Adrenal gland (tissue), 12 donors: Measurements from ENCODE around the gene LRP8. TPM values are rescaled to one million over a fixed set of nuclear protein-coding genes. Genes with fewer than 3 reads are reported as not detected.

Experiments
- DNase-seq, 7 donors: peaks; one replicate each; pipeline ENCODE4 v3.0.0-alpha.2; 2019 to 2020
- H3K27ac ChIP-seq, 5 donors: fragments of 200-600 bp; sonication (generic) in 4 of 5; 1 replicate in 3 of 5; 2 replicates in 2 of 5; pipeline versions ENCODE4 v1.5.1 to v1.8.0; 2016 to 2020; ENCODE audit warnings: mild to moderate bottlenecking in 1 of 5
- H3K27me3 ChIP-seq: fragments of 200-600 bp; 2 replicates; pipeline ENCODE4 v1.8.0; 2021
- H3K36me3 ChIP-seq, 2 donors: fragments of 200-600 bp; replicated peaks in 1 of 2; 1 replicate in 1 of 2; 2 replicates in 1 of 2; pipeline versions ENCODE4 v1.5.1 to v1.8.0; 2018 to 2022
- H3K4me1 ChIP-seq, 2 donors: fragments of 200-600 bp; replicated peaks in 1 of 2; 1 replicate in 1 of 2; 2 replicates in 1 of 2; pipeline versions ENCODE4 v1.5.1 to v1.8.0; 2018 to 2021
- H3K4me3 ChIP-seq, 4 donors: fragments of 200-600 bp; sonication (generic) in 3 of 4; one replicate each; pipeline ENCODE4 v1.5.1; 2016 to 2018
- H3K9me3 ChIP-seq, 3 donors: fragments of 200-600 bp; sonication (generic) in 1 of 3; replicated peaks in 1 of 3; 1 replicate in 2 of 3; 2 replicates in 1 of 3; pipeline versions ENCODE4 v1.5.1 to v1.8.0; 2016 to 2021
- CTCF ChIP-seq, 6 experiments: fragments of 450-650 bp in 4 of 6; fragments of 200-600 bp in 2 of 6; sonication (generic) in 1 of 6; IDR thresholded peaks; 1 replicate in 5 of 6; 2 replicates in 1 of 6; pipeline versions ENCODE4 v1.5.1 to v1.8.0; 2016 to 2021; ENCODE audit warnings: antibody characterized with exemption in 6 of 6, mild to moderate bottlenecking in 2 of 6, moderate library complexity in 1 of 6
- POLR2A ChIP-seq, 2 donors: fragments of 450-650 bp; IDR thresholded peaks; one replicate each; pipeline ENCODE4 v1.6.1; 2017; ENCODE audit warnings: antibody characterized with exemption in 2 of 2, mild to moderate bottlenecking in 2 of 2, moderate library complexity in 1 of 2
- WGBS, 4 donors: extraction: QIAGEN DNeasy Blood & Tissue Kit in 2 of 4; methylation state at CpG; one replicate each; pipeline versions ENCODE4 v1.1.5 to v1.1.7; 2013 to 2017; 5-methylcytosine and 5-hydroxymethylcytosine counted together
- intact Hi-C, 2 donors: fragments of 100-400 bp; cut with DNase I; formaldehyde crosslinking; loops; one replicate each; pipeline versions ENCODE4 v1.14.1 to v1.15.0; 2022 to 2023
- polyA plus RNA-seq, 3 donors: library from polyadenylated mRNA; stranded (reverse); fragments of 200-250 nt in 2 of 3; fragments of 350-450 nt in 1 of 3; fragmentation: Illumina TruSeq in 1 of 3; extraction: RNeasy Lipid Tissue Mini Kit (QIAGEN cat#74804) in 1 of 3; gene quantifications; one replicate each; pipeline ENCODE4 v1.2.3, GENCODE V29; 2013 to 2014
- total RNA-seq, 9 donors: library from RNA; depleted of rRNA in 4 of 9; stranded (reverse); fragments of >200 nt in 4 of 9; fragments of 120-200 nt in 1 of 9; fragmentation: NEBNext Ultra II Directional in 1 of 9; extraction: Animal tissue kit (Norgen Biotek cat#: 25700) in 1 of 9; gene quantifications; one replicate each; pipeline versions ENCODE4 v1.1.0 to v1.2.4, GENCODE V29; 2013 to 2023
- donor health status: healthy with polysubstance abuse.
- donor health status: Bipolar disorder and iron deficiency.
- donor health status: DM: yes; HTN: yes; CAD: no.
- donor health status: DM: no; HTN: no; CAD: no.
- donor health status: DM: no; HTN: no; CAD: no.
- donor health status: DM: yes; HTN: yes; CAD: no.

Gene LRP8
- total and polyA plus RNA-seq, 12 donors: 0.64 to 7.6 (median 2.7) TPM

- H3K4me1 ChIP-seq: no peaks in the 10 kb centered on the region
- WGBS, 4 donors: 93 to 97% (median 94%) methylated on average over 5 of the region's 5 CpGs
- intact Hi-C loops: no loop called here
- H3K27me3 ChIP-seq: no peaks in the 10 kb centered on the region
- H3K36me3 ChIP-seq: no peaks in the 10 kb centered on the region
- H3K4me3 ChIP-seq: no peak overlapping the region
- no peak for DNase-seq
- TF ChIP-seq POLR2A (IDR thresholded peaks at IDR 0.05) (no peak), CTCF (IDR thresholded peaks at IDR 0.05) (no peak)
- H3K27ac ChIP-seq: no peak overlapping the region
- no peaks in the 10 kb centered on the region for H3K9me3 ChIP-seq
Observed at GRCh38 chr1:53313556-53313955, 14.3 kb downstream of the LRP8 start.

- no peaks in the 10 kb centered on the region for H3K9me3 ChIP-seq
- no peak overlapping the region for H3K27ac ChIP-seq
- 87 to 89% (median 87%) methylated on average over 10 to 11 of the region's 11 CpGs for WGBS, 4 donors
- TF ChIP-seq CTCF (IDR thresholded peaks at IDR 0.05): no peak
- no peak for TF ChIP-seq POLR2A (IDR thresholded peaks at IDR 0.05)
- no peaks in the 10 kb centered on the region for H3K36me3 ChIP-seq
- no peak overlapping the region for H3K4me3 ChIP-seq
- no peaks in the 10 kb centered on the region for H3K4me1 ChIP-seq
- no peaks in the 10 kb centered on the region for H3K27me3 ChIP-seq
- intact Hi-C loops: no loop called here
- no peak for DNase-seq
Observed at GRCh38 chr1:53311702-53312305, 16.1 kb downstream of the LRP8 start.

- no peak overlapping the region for H3K27ac ChIP-seq
- no peak for TF ChIP-seq CTCF (IDR thresholded peaks at IDR 0.05)
- no peak for TF ChIP-seq POLR2A (IDR thresholded peaks at IDR 0.05)
Observed at GRCh38 chr1:53310847-53311681, 16.8 kb downstream of the LRP8 start.

GRCh38 chr1:53309802-53310201 is 18.1 kb downstream of the LRP8 start:
- Histone ChIP-seq H3K36me3 (no peaks in the 10 kb centered on the region), H3K27ac (no peak overlapping the region), H3K9me3 (no peaks in the 10 kb centered on the region), H3K4me1 (no peaks in the 10 kb centered on the region), H3K27me3 (no peaks in the 10 kb centered on the region), H3K4me3 (no peak overlapping the region)
- DNase-seq: no peak
- WGBS, 4 donors: 66 to 89% (median 71%) methylated on average over 7 to 11 of the region's 11 CpGs
- TF ChIP-seq CTCF (IDR thresholded peaks at IDR 0.05) (no peak), POLR2A (IDR thresholded peaks at IDR 0.05) (no peak)
- intact Hi-C loops: no loop called here

More at GRCh38 chr1:53310847-53311681, 16.8 kb downstream of the LRP8 start:
- Histone ChIP-seq H3K27me3 (no peaks in the 10 kb centered on the region), H3K36me3 (no peaks in the 10 kb centered on the region), H3K4me1 (no peaks in the 10 kb centered on the region), H3K9me3 (no peaks in the 10 kb centered on the region), H3K4me3 (no peak overlapping the region)
- WGBS, 4 donors: 75 to 88% (median 79%) methylated on average over 4 to 15 of the region's 15 CpGs
- DNase-seq: no peak
- intact Hi-C loops: no loop called here
